SK-N-SH (cell line): ENCODE data around the gene NMS. TPM values are rescaled to one million over a fixed set of nuclear protein-coding genes. Genes with fewer than 3 reads are reported as not detected.

Experiments used
- CTCF ChIA-PET: fragments of 300-600, 350-600 bp; formaldehyde crosslinking; extraction: SDS; loops from one replicate; lab custom pipeline; 2021; lab: Yijun Ruan, JAX
- POLR2A ChIA-PET: fragments of 350-600 bp; sonication (Branson Sonifier 250); formaldehyde crosslinking; extraction: SDS; loops from one replicate; lab custom pipeline; 2020; ENCODE audit warnings: antibody characterized with exemption, inconsistent platforms; lab: Yijun Ruan, JAX
- DNase-seq: peaks from one replicate; pipeline ENCODE4 v3.0.0; 2012
- H2AFZ ChIP-seq: fragments of 200-600 bp; sonication (generic); 2 replicates; pipeline ENCODE4 v1.8.1; 2016; ENCODE audit warnings: antibody characterized with exemption, mild to moderate bottlenecking, low read depth
- H3F3A ChIP-seq: fragments of 200-600 bp; sonication (generic); replicated peaks from 2 replicates; pipeline ENCODE3; 2016; ENCODE audit warnings: antibody characterized with exemption, mild to moderate bottlenecking; ENCODE audit not compliant: insufficient read depth
- H3K27ac ChIP-seq, 2 experiments: fragments of 200-500 bp in 1 of 2; fragments of 200-600 bp in 1 of 2; sonication (Bioruptor generic) in 1 of 2; sonication (generic), shearing (Covaris generic) in 1 of 2; 2 replicates each; pipeline versions ENCODE4 v1.5.1 to v1.6.1; 2014 to 2016; ENCODE audit warnings: low read depth in 2 of 2, inconsistent platforms in 1 of 2, low read length in 1 of 2, mild to moderate bottlenecking in 1 of 2, mixed read lengths in 1 of 2
- H3K27me3 ChIP-seq: fragments of 200-600 bp; sonication (generic), shearing (Covaris generic); 2 replicates; pipeline ENCODE4 v1.6.1; 2016; ENCODE audit warnings: mixed run types; ENCODE audit not compliant: insufficient read depth
- H3K36me3 ChIP-seq, 2 experiments: fragments of 200-500 bp in 1 of 2; fragments of 200-600 bp in 1 of 2; sonication (Bioruptor generic) in 1 of 2; sonication (generic) in 1 of 2; replicated peaks in 1 of 2; 2 replicates each; pipeline versions ENCODE3 to v1.5.1; 2014 to 2016; ENCODE audit warnings: low read length in 1 of 2, mild to moderate bottlenecking in 1 of 2; ENCODE audit not compliant: insufficient read depth in 2 of 2, control insufficient read depth in 1 of 2
- H3K4me1 ChIP-seq, 2 experiments: fragments of 200-500 bp in 1 of 2; fragments of 200-600 bp in 1 of 2; sonication (Bioruptor generic) in 1 of 2; sonication (generic), shearing (Covaris generic) in 1 of 2; 2 replicates each; pipeline versions ENCODE4 v1.5.1 to v1.6.1; 2014 to 2016; ENCODE audit warnings: low read depth in 1 of 2, low read length in 1 of 2, mixed run types in 1 of 2; ENCODE audit not compliant: insufficient read depth in 2 of 2, control insufficient read depth in 1 of 2
- H3K4me2 ChIP-seq: fragments of 200-600 bp; sonication (generic), shearing (Covaris generic); 2 replicates; pipeline ENCODE4 v1.6.1; 2017; ENCODE audit warnings: mixed run types
- H3K4me3 ChIP-seq, 2 experiments: fragments of 200-500 bp in 1 of 2; fragments of 200-600 bp in 1 of 2; sonication (Bioruptor generic) in 1 of 2; sonication (generic), shearing (Covaris generic) in 1 of 2; 2 replicates each; pipeline versions ENCODE4 v1.5.1 to v1.8.1; 2014 to 2016; ENCODE audit warnings: low read depth in 2 of 2, inconsistent platforms in 1 of 2, low read length in 1 of 2, mild to moderate bottlenecking in 1 of 2, mixed read lengths in 1 of 2, moderate library complexity in 1 of 2
- H3K79me2 ChIP-seq: fragments of 200-600 bp; sonication (generic); 2 replicates; pipeline ENCODE4 v1.8.1; 2017; ENCODE audit warnings: mild to moderate bottlenecking; ENCODE audit not compliant: insufficient read depth
- H3K9ac ChIP-seq: fragments of 200-600 bp; sonication (generic); 2 replicates; pipeline ENCODE4 v1.6.1; 2017; ENCODE audit warnings: mixed run types
- H3K9me2 ChIP-seq: fragments of 200-600 bp; sonication (generic); 2 replicates; pipeline ENCODE4 v1.6.1; 2017; ENCODE audit warnings: mixed run types
- H3K9me3 ChIP-seq: fragments of 200-600 bp; sonication (generic); 2 replicates; pipeline ENCODE4 v1.6.1; 2017; ENCODE audit warnings: mixed run types, mild to moderate bottlenecking, moderate library complexity
- H4K20me1 ChIP-seq: fragments of 200-600 bp; sonication (generic); 2 replicates; pipeline ENCODE4 v1.6.1; 2017; ENCODE audit warnings: mild to moderate bottlenecking, mixed run types; ENCODE audit not compliant: insufficient read depth
- EP300 ChIP-seq, 2 experiments: IDR thresholded peaks; 2 replicates each; pipeline versions ENCODE4 v1.4.0 to v1.6.1; 2012; ENCODE audit warnings: borderline replicate concordance in 1 of 2, low read depth in 1 of 2, low read length in 1 of 2
- EZH2phosphoT487 ChIP-seq: fragments of 200-600 bp; sonication (generic); IDR thresholded peaks from 2 replicates; pipeline ENCODE4 v1.6.1; 2017; ENCODE audit warnings: low read depth, mixed run types, mild to moderate bottlenecking, antibody characterized with exemption, moderate library complexity, borderline replicate concordance
- FOXJ3 ChIP-seq: sonication (generic); formaldehyde crosslinking; IDR thresholded peaks from 2 replicates; pipeline ENCODE4 v1.5.1; 2020; ENCODE audit warnings: mild to moderate bottlenecking, missing genetic modification reagents
- GATA2 ChIP-seq: sonication (generic); formaldehyde crosslinking; IDR thresholded peaks from 2 replicates; pipeline ENCODE4 v1.5.0; 2020; ENCODE audit warnings: mild to moderate bottlenecking, missing genetic modification reagents
- IRF3 ChIP-seq: fragments of 150-350 bp; IDR thresholded peaks from 2 replicates; pipeline ENCODE4 v1.6.1; 2016; ENCODE audit warnings: mild to moderate bottlenecking, low read depth, low read length
- POLR2AphosphoS5 ChIP-seq: IDR thresholded peaks from 2 replicates; pipeline ENCODE4 v1.6.1; 2012; ENCODE audit warnings: low read depth, low read length
- RAD21 ChIP-seq: IDR thresholded peaks from 2 replicates; pipeline ENCODE4 v1.6.1; 2012; ENCODE audit warnings: mild to moderate bottlenecking, low read length
- SMC3 ChIP-seq: IDR thresholded peaks from 2 replicates; pipeline ENCODE4 v1.6.1; 2012; ENCODE audit warnings: low read depth, low read length, improper control_type of control experiment
- TAF1 ChIP-seq: IDR thresholded peaks from 2 replicates; pipeline ENCODE4 v1.6.1; 2012; ENCODE audit warnings: low read depth, mild to moderate bottlenecking, low read length, moderate library complexity, borderline replicate concordance
- TEAD4 ChIP-seq: IDR thresholded peaks from 2 replicates; pipeline ENCODE4 v1.4.0; 2012; ENCODE audit warnings: mild to moderate bottlenecking, borderline replicate concordance; ENCODE audit not compliant: insufficient read depth
- USF1 ChIP-seq: IDR thresholded peaks from 2 replicates; pipeline ENCODE4 v1.4.0; 2012; ENCODE audit warnings: low read depth, borderline replicate concordance
- USF2 ChIP-seq: fragments of 150-350 bp; IDR thresholded peaks from 2 replicates; pipeline ENCODE4 v1.6.1; 2017; ENCODE audit warnings: antibody characterized with exemption, low read length, low read depth, borderline replicate concordance
- ZBTB33 ChIP-seq: IDR thresholded peaks from 2 replicates; pipeline ENCODE4 v1.4.0; 2012; ENCODE audit warnings: low read depth, borderline replicate concordance
- WGBS: methylation state at CpG from one replicate; pipeline ENCODE4 v1.1.6; 2017; ENCODE audit warnings: low lambda C conversion rate; 5-methylcytosine and 5-hydroxymethylcytosine counted together
- polyA plus RNA-seq, 3 experiments: library from polyadenylated mRNA; depleted of rRNA; stranded (reverse); fragments of >200 nt; gene quantifications; 2 replicates each; pipeline ENCODE4 v1.2.3, GENCODE V29; 2012

The NMS gene
- polyA plus RNA-seq, 1 of the 3 experiments (the other 2 are of a cell fraction) = not detected

DNA sequence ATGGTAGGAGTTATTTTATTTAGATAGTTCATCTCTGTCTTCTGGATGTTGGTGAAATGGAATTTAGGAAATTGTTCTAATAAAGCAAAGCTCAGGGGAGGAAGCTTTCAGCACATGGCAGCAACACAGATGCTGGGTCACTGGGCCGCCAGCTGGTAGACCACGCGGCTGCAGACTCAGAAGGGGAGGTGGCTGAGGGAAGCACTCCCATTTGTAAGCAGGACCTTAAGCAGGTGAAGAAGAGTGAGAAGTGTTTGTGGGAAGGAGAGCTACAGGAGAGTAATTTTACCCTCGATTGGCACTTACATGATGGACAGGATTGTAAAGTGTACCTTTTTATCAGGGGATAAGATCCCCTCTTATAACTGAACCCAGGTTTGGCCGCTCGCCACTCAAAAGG lies 24.4 kb downstream of the NMS start:
- no peak overlapping the region for H3K4me2 ChIP-seq
- H3K9me3 ChIP-seq = no peaks in the 10 kb centered on the region
- no peak for TF ChIP-seq POLR2AphosphoS5
- no peak for TF ChIP-seq SMC3
- TF ChIP-seq USF1 = no peak
- no peak for TF ChIP-seq EP300 (IDR thresholded peaks at IDR 0.05; ENCODE audit: borderline replicate concordance in 1 of 2, low read depth in 1 of 2, low read length in 1 of 2)
- no peak for TF ChIP-seq ZBTB33
- no peak for TF ChIP-seq RAD21
- TF ChIP-seq EZH2phosphoT487 = no peak
- TF ChIP-seq GATA2 (CRISPR knock-in tag) = no peak
- TF ChIP-seq TEAD4 = no peak
- no peak for TF ChIP-seq IRF3
- TF ChIP-seq TAF1 = no peak
- TF ChIP-seq USF2 = no peak
- no peak for TF ChIP-seq FOXJ3
- CTCF ChIA-PET = interaction anchor here (1.3 kb wide), 1 partner anchor 29 kb away, joined by 4 read pairs; no protein-coding TSS in a partner anchor
- no peak for DNase-seq
- H4K20me1 ChIP-seq = no peaks in the 10 kb centered on the region
- no peaks in the 10 kb centered on the region for H3K36me3 ChIP-seq
- 28% methylated on average over 6 of the region's 6 CpGs for WGBS
- no peaks in the 10 kb centered on the region for H3K79me2 ChIP-seq
- H3K9ac ChIP-seq = no peak overlapping the region
- no peak overlapping the region for H3K4me3 ChIP-seq
- no peaks in the 10 kb centered on the region for H3K4me1 ChIP-seq
- no peak overlapping the region for H3K27ac ChIP-seq
- H3K27me3 ChIP-seq = peaks cover 5% of the 10 kb centered on the region; the same call in 1 of the 2 replicates
- H3K9me2 ChIP-seq = no peaks in the 10 kb centered on the region
- POLR2A ChIA-PET = no interaction called here
- H3F3A ChIP-seq = no peaks in the 10 kb centered on the region
- H2AFZ ChIP-seq = no peak overlapping the region
